ENCODE measurements around the gene SOX3. TPM values are rescaled to one million over a fixed set of nuclear protein-coding genes. Genes with fewer than 3 reads are reported as not detected.

SOX3 gene
- total RNA-seq, 1 donor from 2014 or later, result not detected

GRCh38 chrX:140500441-140500840 lies 4.4 kb downstream of the SOX3 start:
- DNase-seq (ENCODE audit: extremely low read depth, low read depth, low spot score), result no peak

- DNase-seq (ENCODE audit: extremely low read depth, low read depth, low spot score), result no peak
Observed at GRCh38 chrX:140495739-140496138, 9.1 kb downstream of the SOX3 start.

GRCh38 chrX:140492066-140492994 lies 12.5 kb downstream of the SOX3 start:
- DNase-seq (ENCODE audit: extremely low read depth, low read depth, low spot score), result no peak

- no peak for DNase-seq (ENCODE audit: extremely low read depth, low read depth, low spot score)
Observed at GRCh38 chrX:140480765-140481164, 24.1 kb downstream of the SOX3 start.

- no peak for DNase-seq (ENCODE audit: extremely low read depth, low read depth, low spot score)
Observed at GRCh38 chrX:140477987-140478386, 26.9 kb downstream of the SOX3 start.

GRCh38 chrX:140475025-140475424 lies 29.8 kb downstream of the SOX3 start:
- no peak for DNase-seq (ENCODE audit: extremely low read depth, low read depth, low spot score)

- no peak for DNase-seq (ENCODE audit: extremely low read depth, low read depth, low spot score)
Observed at GRCh38 chrX:140467211-140467610, 37.7 kb downstream of the SOX3 start.

Other genes with a start within 250 kb of the SOX3 start
- gene LINC00632, start 204.7 kb upstream of the SOX3 start, total RNA-seq, result 3.9 and 7.2 TPM in 2 replicates